HepG2 (cell line): ENCODE measurements around the gene TWIST2. TPM values are rescaled to one million over a fixed set of nuclear protein-coding genes. Genes with fewer than 3 reads are reported as not detected.

Source experiments
- ATAC-seq: fragments of 200-7000 bp; cut with Tn5 transposase; 3 replicates; pipeline ENCODE4 v1.9.1; 2020; ENCODE audit warnings: mild to moderate bottlenecking, moderate library complexity
- BruUV-seq: library from RNA; stranded (reverse); fragments of 400-500 nt; replicated peaks from 2 replicates; lab custom pipeline; 2021; lab: Mats Ljungman, UMichigan
- CTCF ChIA-PET: fragments of 300-600 bp; formaldehyde crosslinking; extraction: SDS; loops from one replicate; lab custom pipeline; 2021; ENCODE audit warnings: low total read pairs, inconsistent platforms, low intra/inter-chr PET ratio; lab: Yijun Ruan, JAX
- POLR2A ChIA-PET: fragments of 350-600 bp; sonication (Branson Sonifier 250); formaldehyde crosslinking; loops from one replicate; lab custom pipeline; 2020; ENCODE audit warnings: antibody characterized with exemption, inconsistent platforms; lab: Yijun Ruan, JAX
- DNase-seq: peaks from one replicate; pipeline ENCODE4 v3.0.0-alpha.2; 2015; ENCODE audit warnings: low spot score
- FAIRE-seq: peaks from 3 replicates; lab custom pipeline; 2011; peaks lifted over from hg19 to GRCh38; lab: Jason Lieb, UNC
- H2AFZ ChIP-seq: one replicate; pipeline ENCODE4 v1.6.1; 2011; ENCODE audit warnings: low read length, inconsistent platforms
- H3K27ac ChIP-seq: fragments of 300-600 bp; 3 replicates; pipeline ENCODE4 v1.8.0; 2011; ENCODE audit warnings: mixed run types, mild to moderate bottlenecking, mixed read lengths, low read length, inconsistent platforms; ENCODE audit not compliant: insufficient read depth; ENCODE audit errors: extremely low read length
- H3K27me3 ChIP-seq, 2 experiments: fragments of 200-600 bp in 1 of 2; 2 replicates in 1 of 2; 3 replicates in 1 of 2; pipeline versions ENCODE4 v1.6.0 to v1.8.0; 2011; ENCODE audit warnings: low read length in 2 of 2, mild to moderate bottlenecking in 2 of 2, moderate library complexity in 2 of 2, inconsistent platforms in 1 of 2; ENCODE audit not compliant: insufficient read depth in 2 of 2, control insufficient read depth in 1 of 2
- H3K36me3 ChIP-seq, 2 experiments: fragments of 200-600 bp in 1 of 2; replicated peaks in 1 of 2; 2 replicates in 1 of 2; 3 replicates in 1 of 2; pipeline versions ENCODE4 v1.5.1 to v1.8.0; 2011; ENCODE audit warnings: low read length in 2 of 2, inconsistent platforms in 1 of 2; ENCODE audit not compliant: insufficient read depth in 2 of 2, control insufficient read depth in 1 of 2
- H3K4me1 ChIP-seq: 2 replicates; pipeline ENCODE4 v1.5.1; 2012; ENCODE audit warnings: low read length, inconsistent platforms; ENCODE audit not compliant: insufficient read depth
- H3K4me2 ChIP-seq: 2 replicates; pipeline ENCODE4 v1.6.0; 2011; ENCODE audit warnings: low read depth, low read length, inconsistent platforms
- H3K4me3 ChIP-seq, 3 experiments: fragments of 200-600 bp in 1 of 3; sonication (generic), shearing (Covaris generic) in 1 of 3; replicated peaks in 1 of 3; 2 replicates each; pipeline ENCODE4 v1.5.1; 2011 to 2016; ENCODE audit warnings: low read length in 3 of 3, inconsistent platforms in 2 of 3, low read depth in 2 of 3, mild to moderate bottlenecking in 2 of 3, control low read depth in 1 of 3, mixed read lengths in 1 of 3; ENCODE audit not compliant: insufficient read depth in 1 of 3
- H3K79me2 ChIP-seq: one replicate; pipeline ENCODE4 v1.6.1; 2011; ENCODE audit warnings: low read length, inconsistent platforms; ENCODE audit not compliant: insufficient read depth
- H3K9ac ChIP-seq: 2 replicates; pipeline ENCODE4 v1.6.0; 2011; ENCODE audit warnings: mild to moderate bottlenecking, low read depth, low read length, inconsistent platforms; ENCODE audit not compliant: insufficient read depth
- H3K9me3 ChIP-seq: 2 replicates; pipeline ENCODE4 v1.5.1; 2012; ENCODE audit warnings: mild to moderate bottlenecking, low read length
- H4K20me1 ChIP-seq: 2 replicates; pipeline ENCODE4 v1.6.0; 2011; ENCODE audit warnings: inconsistent platforms, mild to moderate bottlenecking, low read length, moderate library complexity; ENCODE audit not compliant: insufficient read depth
- ADNP ChIP-seq: sonication (generic); formaldehyde crosslinking; IDR thresholded peaks from 2 replicates; pipeline ENCODE4 v1.4.0; 2020; ENCODE audit warnings: missing genetic modification reagents
- DRAP1 ChIP-seq: IDR thresholded peaks from 2 replicates; pipeline ENCODE4 v1.6.1; 2016; ENCODE audit warnings: missing genetic modification reagents, missing compliant biosample characterization
- GABPA ChIP-seq, 2 experiments: IDR thresholded peaks; 2 replicates each; pipeline ENCODE4 v1.6.1; 2011 to 2016; ENCODE audit warnings: low read depth in 2 of 2, low read length in 1 of 2, missing biosample characterization in 1 of 2, missing genetic modification characterization in 1 of 2
- IKZF5 ChIP-seq: IDR thresholded peaks from 2 replicates; pipeline ENCODE4 v1.6.1; 2018; ENCODE audit warnings: missing genetic modification reagents, mild to moderate bottlenecking, missing compliant biosample characterization
- PCBP1 ChIP-seq: fragments of 200-400 bp; formaldehyde crosslinking; IDR thresholded peaks from 2 replicates; pipeline ENCODE4 v1.6.1; 2017; ENCODE audit warnings: mild to moderate bottlenecking, low read depth, low read length, borderline replicate concordance
- SALL1 ChIP-seq: sonication (generic); formaldehyde crosslinking; IDR thresholded peaks from 2 replicates; pipeline ENCODE4 v1.8.0; 2022; ENCODE audit warnings: mild to moderate bottlenecking, missing genetic modification reagents
- SYNCRIP ChIP-seq: fragments of 200-400 bp; formaldehyde crosslinking; IDR thresholded peaks from 2 replicates; pipeline ENCODE4 v1.6.1; 2018; ENCODE audit warnings: mild to moderate bottlenecking, low read depth, low read length; ENCODE audit not compliant: insufficient read depth
- TCF7L2 ChIP-seq: IDR thresholded peaks from 2 replicates; pipeline ENCODE4 v1.6.1; 2011; ENCODE audit warnings: mild to moderate bottlenecking, low read depth, low read length, moderate library complexity
- TP53 ChIP-seq: sonication (generic); formaldehyde crosslinking; conservative IDR thresholded peaks from 2 replicates; pipeline ENCODE4 v1.4.0; 2020; ENCODE audit warnings: missing genetic modification reagents
- ZNF10 ChIP-seq: sonication (generic); formaldehyde crosslinking; IDR thresholded peaks from 2 replicates; pipeline ENCODE4 v1.4.0; 2020; ENCODE audit warnings: mild to moderate bottlenecking, low read depth, missing genetic modification reagents, borderline replicate concordance
- ZNF121 ChIP-seq: sonication (generic); formaldehyde crosslinking; IDR thresholded peaks from 2 replicates; pipeline ENCODE4 v1.5.0; 2020; ENCODE audit warnings: mild to moderate bottlenecking, missing genetic modification reagents
- ZNF451 ChIP-seq: sonication (generic); formaldehyde crosslinking; IDR thresholded peaks from 2 replicates; pipeline ENCODE4 v1.5.0; 2020; ENCODE audit warnings: mild to moderate bottlenecking, missing genetic modification reagents
- ZSCAN25 ChIP-seq: sonication (generic); formaldehyde crosslinking; IDR thresholded peaks from 2 replicates; pipeline ENCODE4 v1.8.0; 2022; ENCODE audit warnings: mild to moderate bottlenecking, missing genetic modification reagents
- WGBS: methylation state at CpG from one replicate; pipeline ENCODE4 v1.1.6; 2017; ENCODE audit warnings: low lambda C conversion rate; 5-methylcytosine and 5-hydroxymethylcytosine counted together
- in situ Hi-C: cut with HindIII; loops from 2 replicates; pipeline ENCODE4 v1.10.0; 2017; ENCODE audit warnings: low pct_unique_long_range_greater_than_20kb; ENCODE audit not compliant: extremely low pct_ligation_motif_present
- intact Hi-C: fragments of 100-400 bp; cut with micrococcal nuclease; formaldehyde crosslinking; loops from one replicate; pipeline ENCODE4 v1.10.0; 2022; ENCODE audit not compliant: unreplicated experiment
- polyA plus RNA-seq, 8 experiments: library from polyadenylated mRNA; depleted of rRNA in 3 of 8; stranded (reverse) in 7 of 8; unstranded in 1 of 8; fragments of >200 nt; fragmentation: Illumina TruSeq in 4 of 8; extraction: Trizol in 4 of 8; gene quantifications; 2 replicates each; pipeline versions ENCODE4 v1.2.1 to v1.2.3, GENCODE V29; 2011 to 2016; ENCODE audit warnings: low read depth in 4 of 8, missing spikeins in 1 of 8, mixed read lengths in 1 of 8; ENCODE audit not compliant: insufficient read depth in 1 of 8
- total RNA-seq, 5 experiments: library from RNA; depleted of rRNA; stranded (reverse); fragments of >200 nt; fragmentation: Illumina TruSeq; extraction: Trizol; gene quantifications; 2 replicates each; pipeline ENCODE4 v1.2.3, GENCODE V29; 2016; ENCODE audit warnings: low read depth in 1 of 5

TWIST2 gene
- total and polyA plus RNA-seq, 2 of the 13 experiments (the other 11 are each of a cell fraction or from before 2014, with no cell fraction given) = 0.08 to 0.11 TPM

GRCh38 chr2:238946318-238947242, 98.7 kb downstream of the TWIST2 start:
- Histone ChIP-seq H3K79me2 (no peaks in the 10 kb centered on the region), H3K36me3 (no peaks in the 10 kb centered on the region), H3K4me3 (no peak overlapping the region), H3K4me1 (no peaks in the 10 kb centered on the region), H3K9me3 (no peaks in the 10 kb centered on the region)
- no peak for DNase-seq
- intact Hi-C loops = loop anchor here (5.0 kb wide), 2 partner anchors 119 to 224 kb away; no protein-coding TSS in a partner anchor
- no peak for TF ChIP-seq ZNF451 (CRISPR knock-in tag)
- no peak for TF ChIP-seq SALL1 (CRISPR knock-in tag)
- TF ChIP-seq ZNF10 (CRISPR knock-in tag) = no peak
- no peak for TF ChIP-seq DRAP1 (CRISPR knock-in tag)
- TF ChIP-seq IKZF5 (CRISPR knock-in tag) = no peak
- TF ChIP-seq SYNCRIP = no peak
- no peak for TF ChIP-seq ADNP (CRISPR knock-in tag)
- no peak for TF ChIP-seq TCF7L2
- TF ChIP-seq TP53 = no peak
- TF ChIP-seq GABPA (IDR thresholded peaks at IDR 0.05; ENCODE audit: low read depth, low read length) = no peak
- no peak for TF ChIP-seq GABPA (CRISPR knock-in tag; IDR thresholded peaks at IDR 0.05; ENCODE audit: low read depth)
- TF ChIP-seq ZNF121 (CRISPR knock-in tag) = no peak
- TF ChIP-seq ZSCAN25 (CRISPR knock-in tag) = no peak
- no peak for TF ChIP-seq PCBP1
- TF ChIP-seq, all 625 proteins: peak for 0
- Histone ChIP-seq H3K27me3 (peaks cover 14 to 64% of the 10 kb centered on the region in 2 experiments), H2AFZ (no peak overlapping the region), H3K9ac (no peak overlapping the region), H4K20me1 (no peaks in the 10 kb centered on the region), H3K27ac (no peak overlapping the region), H3K4me2 (no peak overlapping the region)
- no TSS peak for BruUV-seq
- POLR2A ChIA-PET = no interaction called here
- WGBS = 7% methylated on average over 5 of the region's 6 CpGs
- ATAC-seq (no peak), FAIRE-seq (no peak)
- in situ Hi-C loops = no loop called here
- CTCF ChIA-PET = interaction anchor here (0.8 to 1.5 kb wide), 3 partner anchors 105 to 226 kb away, joined by 3 to 5 read pairs (median 4); no protein-coding TSS in a partner anchor
